Transverse colon (tissue), 4 donors: ENCODE results near the gene SPEF2.

Source experiments
- EP300 ChIP-seq: sonication (generic); formaldehyde crosslinking; IDR thresholded peaks from one replicate; pipeline ENCODE4 v1.6.1; 2017; ENCODE audit warnings: antibody characterized with exemption, low read depth
- POLR2A ChIP-seq: fragments of 450-650 bp; IDR thresholded peaks from one replicate; pipeline ENCODE4 v1.6.1; 2016; ENCODE audit warnings: antibody characterized with exemption, mild to moderate bottlenecking, moderate library complexity
- POLR2AphosphoS5 ChIP-seq, 3 donors: sonication (generic); formaldehyde crosslinking; IDR thresholded peaks; one replicate each; pipeline ENCODE4 v1.6.1; 2016; ENCODE audit warnings: antibody characterized with exemption in 3 of 3
- TF ChIP-seq, protein P1 (sequence below), 5 experiments: fragments of 200-600 bp in 3 of 5; fragments of 450-650 bp in 2 of 5; sonication (generic) in 3 of 5; IDR thresholded peaks; 1 replicate in 2 of 5; 2 replicates in 3 of 5; pipeline ENCODE4 v1.5.1; 2016 to 2017; ENCODE audit warnings: antibody characterized with exemption in 5 of 5, inconsistent platforms in 3 of 5, mild to moderate bottlenecking in 2 of 5, moderate library complexity in 1 of 5

DNA sequence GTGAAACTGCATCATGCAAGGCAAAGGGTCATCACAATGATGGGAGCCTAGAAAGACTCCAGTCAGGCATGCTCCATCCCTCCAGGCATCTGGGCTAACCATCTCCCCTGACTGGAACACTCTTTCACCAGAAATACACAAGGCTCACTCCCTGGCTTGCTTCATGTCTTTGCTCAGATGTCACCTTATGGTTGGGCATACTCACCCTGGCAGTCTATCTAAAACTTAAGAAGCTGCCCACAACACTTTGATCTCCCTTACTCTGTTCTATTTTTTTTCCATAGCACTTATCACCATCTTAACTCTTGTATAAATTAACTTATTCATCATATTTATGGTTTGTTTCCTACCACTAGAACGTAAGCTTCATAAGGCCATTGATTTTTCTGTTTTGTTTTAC lies 90.0 kb downstream of the SPEF2 start:
- TF ChIP-seq, protein P1, sequence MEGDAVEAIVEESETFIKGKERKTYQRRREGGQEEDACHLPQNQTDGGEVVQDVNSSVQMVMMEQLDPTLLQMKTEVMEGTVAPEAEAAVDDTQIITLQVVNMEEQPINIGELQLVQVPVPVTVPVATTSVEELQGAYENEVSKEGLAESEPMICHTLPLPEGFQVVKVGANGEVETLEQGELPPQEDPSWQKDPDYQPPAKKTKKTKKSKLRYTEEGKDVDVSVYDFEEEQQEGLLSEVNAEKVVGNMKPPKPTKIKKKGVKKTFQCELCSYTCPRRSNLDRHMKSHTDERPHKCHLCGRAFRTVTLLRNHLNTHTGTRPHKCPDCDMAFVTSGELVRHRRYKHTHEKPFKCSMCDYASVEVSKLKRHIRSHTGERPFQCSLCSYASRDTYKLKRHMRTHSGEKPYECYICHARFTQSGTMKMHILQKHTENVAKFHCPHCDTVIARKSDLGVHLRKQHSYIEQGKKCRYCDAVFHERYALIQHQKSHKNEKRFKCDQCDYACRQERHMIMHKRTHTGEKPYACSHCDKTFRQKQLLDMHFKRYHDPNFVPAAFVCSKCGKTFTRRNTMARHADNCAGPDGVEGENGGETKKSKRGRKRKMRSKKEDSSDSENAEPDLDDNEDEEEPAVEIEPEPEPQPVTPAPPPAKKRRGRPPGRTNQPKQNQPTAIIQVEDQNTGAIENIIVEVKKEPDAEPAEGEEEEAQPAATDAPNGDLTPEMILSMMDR (IDR thresholded peaks at IDR 0.05): no peak
- no peak for TF ChIP-seq EP300
- TF ChIP-seq POLR2A: no peak
- TF ChIP-seq POLR2AphosphoS5 (IDR thresholded peaks at IDR 0.05): no peak
